Ramos (cell line): Measurements from ENCODE around the gene ATRN.
"Not testable (repeated sequence)": the region's sequence is repeated elsewhere in the genome, so short reads cannot be mapped to it uniquely, and the experiment has no call there.

Source experiments
- in situ Hi-C: fragments of 300-500 bp; cut with MboI; formaldehyde crosslinking; loops from one replicate; pipeline ENCODE4 v1.14.3; 2022; ENCODE audit warnings: low sequenced_read_pairs; ENCODE audit not compliant: unreplicated experiment

Gene ATRN

GRCh38 chr20:3464166-3464565, 6.7 kb upstream of the ATRN start:
- in situ Hi-C loops, result no loop called here

- in situ Hi-C loops, result no loop called here
Observed at GRCh38 chr20:3465301-3465700, 5.5 kb upstream of the ATRN start.

- in situ Hi-C loops, result no loop called here
Observed at GRCh38 chr20:3470208-3470626, 601 bp upstream of the ATRN start.

- in situ Hi-C loops, result no loop called here
Observed at GRCh38 chr20:3471397-3472021, 691 bp downstream of the ATRN start.

DNA sequence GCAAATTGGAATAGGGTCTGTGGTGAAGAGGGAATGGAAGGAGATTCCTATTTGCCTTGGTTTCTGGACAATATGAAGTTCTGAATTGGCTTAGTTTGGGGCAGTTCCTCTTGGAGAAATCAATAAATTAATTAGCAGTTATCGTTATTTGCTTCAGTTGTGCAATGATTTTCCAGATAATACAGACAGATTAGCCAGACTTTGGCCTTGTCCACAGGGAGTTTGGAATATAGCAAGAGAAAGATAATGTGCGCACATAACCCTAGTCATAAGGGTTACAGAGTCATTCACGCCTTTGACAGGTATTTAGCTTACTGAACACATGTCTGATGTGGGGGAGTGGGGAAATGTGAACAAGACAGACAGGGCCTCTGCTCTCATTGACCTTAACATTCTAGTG, 1.3 kb downstream of the ATRN start:
- in situ Hi-C loops, result no loop called here

DNA sequence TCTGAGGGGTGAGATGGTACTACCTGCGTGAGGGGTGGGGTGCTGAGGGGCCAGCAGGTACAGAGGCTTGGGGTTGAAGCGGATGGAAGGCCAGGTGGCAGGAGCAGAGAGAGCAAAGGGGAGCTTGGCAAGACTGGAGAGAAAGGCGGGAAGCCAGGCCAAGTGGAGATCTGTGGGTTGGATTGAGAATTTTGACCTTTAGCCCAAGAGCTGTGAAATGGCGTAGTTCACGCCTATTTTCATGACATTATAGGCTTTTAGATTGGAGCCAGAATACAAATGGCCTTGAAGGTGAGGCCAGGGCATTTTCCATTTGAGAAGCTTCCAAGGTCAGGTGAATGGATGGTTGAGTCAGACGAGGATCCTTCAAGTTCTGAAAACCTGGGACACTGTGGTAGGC, 2.5 kb downstream of the ATRN start:
- in situ Hi-C loops, result no loop called here

DNA sequence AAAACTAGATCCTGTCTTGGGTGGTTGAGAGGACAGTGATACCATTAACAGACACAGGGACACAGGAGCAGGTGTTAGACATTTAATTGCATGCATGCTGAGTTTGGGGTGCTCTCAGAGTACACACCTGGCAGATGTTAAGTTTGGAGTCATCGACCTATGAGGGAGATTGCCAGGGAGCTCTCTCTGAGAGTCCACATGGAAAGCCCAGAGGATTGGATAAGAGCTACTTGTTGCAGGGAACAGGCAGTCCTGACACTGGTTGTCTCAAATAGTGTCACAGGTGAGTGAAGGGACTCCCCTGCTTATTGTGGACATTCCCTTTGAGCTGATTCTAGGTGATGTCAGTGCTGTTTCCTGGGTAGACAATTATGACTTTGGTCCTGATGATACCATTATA, 3.1 kb downstream of the ATRN start:
- in situ Hi-C loops, result no loop called here

- in situ Hi-C loops, result not testable (repeated sequence)
Observed at GRCh38 chr20:3477003-3477860, 6.4 kb downstream of the ATRN start.

DNA sequence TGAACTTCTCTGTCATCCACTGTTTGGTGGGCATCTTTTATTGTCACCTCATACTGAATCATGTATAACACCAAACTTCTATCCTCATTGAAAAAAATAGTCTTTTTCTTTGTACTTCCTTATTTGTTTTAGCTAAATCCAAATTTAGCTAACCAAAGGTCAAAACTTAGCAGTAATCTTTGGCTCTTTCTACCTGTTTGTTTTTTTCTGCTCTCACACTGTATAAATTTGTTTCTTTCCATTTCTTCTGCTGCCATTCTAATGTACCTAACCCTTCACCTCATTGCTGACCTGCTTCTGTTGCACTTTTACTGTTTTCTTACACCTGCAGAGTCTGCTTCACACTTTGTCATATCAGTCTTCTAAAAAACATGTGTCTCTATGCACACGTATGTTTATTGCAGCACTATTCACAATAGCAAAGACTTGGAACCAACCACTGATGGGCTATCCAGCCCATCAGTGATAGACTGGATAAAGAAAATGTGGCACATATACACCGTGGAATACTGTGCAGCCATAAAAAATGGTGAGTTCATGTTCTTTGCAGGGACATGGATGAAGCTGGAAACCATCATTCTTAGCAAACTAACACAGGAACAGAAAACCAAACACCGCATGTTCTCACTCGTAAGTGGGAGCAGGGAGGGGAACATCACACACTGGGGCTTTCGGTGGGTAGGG, 7.2 kb downstream of the ATRN start:
- in situ Hi-C loops, result no loop called here

- in situ Hi-C loops, result no loop called here
Observed at GRCh38 chr20:3479025-3479424, 8.2 kb downstream of the ATRN start.

- in situ Hi-C loops, result no loop called here
Observed at GRCh38 chr20:3479759-3480615, 9.2 kb downstream of the ATRN start.

DNA sequence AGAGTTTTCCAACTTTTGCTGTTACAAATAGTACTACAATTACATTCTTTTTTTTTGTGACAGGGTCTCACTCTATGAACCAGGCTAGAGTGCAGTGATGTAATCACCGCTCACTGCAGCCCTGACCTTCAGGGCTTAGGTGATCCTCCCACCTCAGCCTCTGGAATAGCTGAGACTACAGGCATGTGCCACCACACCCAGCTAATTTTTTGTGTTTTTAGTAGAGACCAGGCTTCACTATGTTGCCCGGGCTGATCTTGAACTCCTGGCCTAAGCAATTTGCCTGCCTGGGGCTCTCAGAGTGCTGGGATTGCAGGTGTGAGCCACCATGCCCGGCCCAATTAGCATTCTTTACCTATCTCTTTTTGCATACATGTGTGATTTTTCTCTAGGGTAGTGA, 12.5 kb downstream of the ATRN start:
- in situ Hi-C loops, result no loop called here

GRCh38 chr20:3483784-3484183, 13.0 kb downstream of the ATRN start:
- in situ Hi-C loops, result no loop called here

DNA sequence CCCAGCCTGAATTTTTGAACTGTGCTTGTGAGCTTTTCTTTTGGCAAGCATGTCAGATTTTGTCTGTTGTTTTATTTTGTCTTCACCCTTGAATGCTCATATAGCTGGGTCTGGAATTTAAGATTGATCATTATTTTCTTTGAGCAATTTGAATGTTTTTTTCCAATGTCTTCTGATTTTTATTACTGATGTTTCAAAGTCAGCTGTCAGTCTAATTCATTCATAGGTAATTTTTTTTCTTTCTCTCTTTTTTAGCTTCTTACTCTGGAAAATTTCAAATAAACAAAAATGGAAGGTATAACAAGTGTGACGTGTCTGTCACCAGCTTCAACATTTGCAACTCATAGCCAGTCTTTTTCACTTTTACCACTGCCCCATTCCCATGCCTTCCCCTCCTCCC, 15.1 kb downstream of the ATRN start:
- in situ Hi-C loops, result no loop called here

- in situ Hi-C loops, result no loop called here
Observed at GRCh38 chr20:3486850-3487249, 16.0 kb downstream of the ATRN start.

DNA sequence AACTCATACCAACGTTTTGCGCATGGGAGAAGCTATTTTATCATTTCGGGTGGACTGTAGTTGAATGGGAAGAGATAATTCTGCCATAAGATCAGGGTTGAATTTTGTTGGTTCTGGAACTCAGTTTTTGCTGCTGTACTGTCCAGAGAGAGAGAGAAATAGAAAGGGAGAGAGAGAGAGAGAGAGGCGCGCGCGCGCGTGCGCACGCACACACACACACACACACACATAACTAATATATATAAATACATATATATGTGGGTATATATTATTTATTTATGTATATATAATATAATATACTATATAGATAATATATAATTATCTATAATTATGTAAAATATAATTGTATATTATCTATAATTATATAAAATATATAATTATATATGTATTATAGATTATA, 21.9 kb downstream of the ATRN start:
- in situ Hi-C loops, result no loop called here

DNA sequence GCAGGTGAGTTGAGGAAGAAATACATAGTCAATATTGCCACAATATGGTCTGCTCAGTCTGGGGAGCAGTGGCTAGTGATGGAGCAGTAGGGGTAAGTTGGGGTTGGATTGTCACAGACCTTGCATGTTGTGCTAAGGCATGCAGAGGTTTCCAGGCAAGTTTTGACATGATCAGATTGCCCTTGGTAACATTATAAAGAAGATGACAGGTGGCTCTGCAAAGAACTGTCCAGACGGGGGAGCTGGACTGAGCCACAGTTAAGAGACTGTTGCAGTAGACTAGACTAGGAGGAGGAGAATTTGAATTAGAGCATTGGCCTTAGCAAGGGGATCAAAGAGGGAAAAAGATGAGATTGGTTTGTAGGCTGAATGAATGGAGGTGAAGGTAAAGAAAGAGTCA, 23.4 kb downstream of the ATRN start:
- in situ Hi-C loops, result no loop called here

DNA sequence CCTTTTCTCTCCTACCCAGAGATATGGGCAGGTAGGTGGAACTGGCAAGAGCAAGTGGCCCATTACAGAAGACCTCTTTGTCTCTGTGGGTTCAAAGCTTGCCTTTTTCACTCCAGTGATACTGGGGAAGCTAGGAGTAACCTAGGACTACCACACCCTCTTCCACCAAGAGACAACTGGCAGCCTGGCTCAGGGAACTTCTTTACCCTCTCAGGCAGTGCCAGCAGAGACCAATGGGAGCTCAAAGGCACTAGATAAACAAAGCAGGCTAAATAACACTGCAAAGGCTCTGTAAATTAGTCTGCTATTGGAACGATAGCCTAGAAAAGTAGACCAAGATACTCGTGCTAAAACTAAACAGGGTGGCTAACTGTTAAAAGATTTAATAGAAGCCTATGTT, 32.1 kb downstream of the ATRN start:
- in situ Hi-C loops, result no loop called here

DNA sequence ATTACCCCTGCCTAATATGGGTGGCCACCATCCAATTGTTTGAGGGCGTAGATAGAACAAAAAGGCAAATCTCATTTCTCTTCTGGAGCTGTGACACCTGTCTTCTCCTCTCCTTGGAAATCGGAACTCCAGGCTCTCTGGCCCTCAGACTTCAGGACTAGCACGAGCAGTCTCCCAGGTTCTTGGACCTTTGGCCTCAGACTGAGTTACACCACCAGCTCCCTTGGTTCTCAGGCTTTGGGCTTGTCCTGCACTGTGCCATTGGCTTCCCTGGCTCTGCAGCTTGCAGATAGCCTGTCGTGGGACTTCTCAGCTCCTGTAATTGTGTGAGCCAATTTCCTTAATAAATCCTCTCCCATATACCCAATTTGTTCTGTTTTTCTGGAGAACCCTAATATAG, 34.3 kb downstream of the ATRN start:
- in situ Hi-C loops, result no loop called here

DNA sequence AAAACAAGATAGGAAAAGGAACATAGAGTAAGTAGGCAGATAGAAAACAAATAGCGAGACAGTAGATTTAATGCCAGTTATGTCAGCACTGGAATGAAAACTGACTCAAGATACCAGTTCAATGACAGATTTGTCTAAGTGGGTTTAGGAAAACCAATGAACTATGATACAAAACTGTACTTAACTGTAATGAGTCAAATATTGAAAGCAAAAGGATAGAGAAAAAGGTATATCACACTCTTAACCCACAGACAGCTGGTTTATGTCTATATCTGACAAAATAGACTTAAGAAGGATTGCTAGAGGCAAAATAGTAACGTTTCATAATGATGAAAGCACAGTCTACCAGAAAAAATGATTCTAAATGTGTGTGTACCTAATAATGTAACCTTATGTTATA, 38.2 kb downstream of the ATRN start:
- in situ Hi-C loops, result no loop called here
